Measurements from ENCODE around the gene OSBPL5.
A peak's percentile ranks its signal among the peaks of the same experiment; 100 is the strongest.

Gene OSBPL5

DNA sequence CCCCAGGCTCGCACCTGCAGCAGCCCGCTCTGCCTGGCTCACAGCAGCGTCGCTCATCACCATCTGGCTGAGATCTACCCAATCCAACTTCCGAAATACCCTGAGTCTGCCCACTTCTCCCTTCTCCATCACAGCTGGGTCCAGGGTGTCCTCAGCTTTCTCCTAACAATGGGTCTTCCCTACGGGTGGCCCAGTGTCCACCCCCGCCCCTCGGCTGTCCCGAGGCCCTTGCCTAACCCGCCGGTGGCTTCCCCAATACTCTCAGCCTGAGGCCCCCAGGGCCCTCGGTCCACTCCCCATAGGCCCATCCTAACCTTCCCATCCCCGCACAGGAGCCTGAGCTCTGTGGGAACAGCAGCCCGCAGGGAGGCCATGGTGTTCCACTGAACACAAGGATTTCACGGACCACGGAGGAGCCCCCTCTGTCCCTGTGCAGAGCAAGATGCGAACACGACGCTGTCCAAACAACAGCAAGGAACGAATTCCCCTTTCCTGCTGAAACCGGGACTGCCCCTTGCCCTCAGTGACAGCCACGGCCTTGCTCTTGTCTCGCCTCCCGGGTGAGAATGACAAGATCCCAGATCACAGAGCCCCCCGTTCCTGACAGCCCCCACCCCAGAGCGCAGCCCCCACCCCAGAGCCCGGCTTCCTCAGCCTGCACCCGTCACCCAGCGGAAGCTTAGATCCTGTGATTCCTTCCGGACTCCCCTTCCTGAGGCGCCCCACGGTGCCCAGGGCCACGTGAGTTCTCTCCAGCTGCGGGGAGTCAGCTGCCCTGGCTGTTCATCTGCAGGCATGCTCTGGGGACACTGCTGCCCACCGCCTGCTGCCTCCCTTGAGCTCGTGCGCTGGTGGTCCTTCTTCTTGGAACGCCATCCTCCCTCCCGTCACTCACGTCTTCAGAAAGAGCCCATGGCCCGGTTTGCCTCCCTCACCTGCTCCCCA lies 59.0 kb downstream of the OSBPL5 start:
- no peak for DNase-seq (ENCODE audit: low read depth in 2 of 3, low spot score in 2 of 3)

DNA sequence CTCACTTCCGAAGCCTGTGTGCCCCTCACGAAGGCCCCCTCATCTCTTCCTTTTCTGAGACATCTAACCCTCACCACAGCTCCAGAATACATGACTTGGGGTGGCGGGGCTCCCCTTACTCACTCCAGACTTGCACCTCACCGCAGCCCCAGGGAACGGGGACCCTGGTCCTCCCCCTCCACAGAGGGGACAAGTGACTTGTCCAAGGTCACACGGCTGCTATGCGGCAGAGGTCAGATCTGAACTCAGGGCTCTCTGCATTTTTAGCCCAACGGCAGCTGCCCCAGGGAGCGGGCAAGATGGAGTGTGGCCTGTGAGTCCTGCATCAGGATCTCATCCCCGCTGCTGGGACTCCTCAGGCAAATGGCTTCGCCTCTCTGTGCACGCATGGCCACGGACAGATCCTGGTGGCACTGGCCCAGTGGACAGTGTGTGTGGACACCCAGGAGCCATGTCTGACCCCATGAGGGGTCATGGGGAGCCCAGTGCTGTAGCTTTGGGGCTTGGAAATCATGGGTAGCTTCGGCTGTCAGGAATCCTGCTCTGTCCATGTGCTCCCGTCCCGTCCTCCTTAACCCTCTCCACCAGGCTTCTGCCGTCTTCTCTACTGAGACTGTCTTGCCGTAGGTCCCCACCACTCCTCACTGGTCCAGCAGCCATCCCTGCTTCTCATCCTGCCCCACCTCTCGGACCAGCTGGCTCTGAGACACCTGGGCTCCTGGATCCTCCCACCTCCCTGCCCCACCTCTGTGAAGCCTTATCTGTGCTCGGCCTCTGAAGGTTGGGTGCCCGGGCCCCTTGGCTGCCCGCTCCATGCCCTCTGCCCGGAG lies 59.9 kb downstream of the OSBPL5 start:
- DNase-seq (ENCODE audit: low read depth in 2 of 3, low spot score in 2 of 3) = no peak

DNA sequence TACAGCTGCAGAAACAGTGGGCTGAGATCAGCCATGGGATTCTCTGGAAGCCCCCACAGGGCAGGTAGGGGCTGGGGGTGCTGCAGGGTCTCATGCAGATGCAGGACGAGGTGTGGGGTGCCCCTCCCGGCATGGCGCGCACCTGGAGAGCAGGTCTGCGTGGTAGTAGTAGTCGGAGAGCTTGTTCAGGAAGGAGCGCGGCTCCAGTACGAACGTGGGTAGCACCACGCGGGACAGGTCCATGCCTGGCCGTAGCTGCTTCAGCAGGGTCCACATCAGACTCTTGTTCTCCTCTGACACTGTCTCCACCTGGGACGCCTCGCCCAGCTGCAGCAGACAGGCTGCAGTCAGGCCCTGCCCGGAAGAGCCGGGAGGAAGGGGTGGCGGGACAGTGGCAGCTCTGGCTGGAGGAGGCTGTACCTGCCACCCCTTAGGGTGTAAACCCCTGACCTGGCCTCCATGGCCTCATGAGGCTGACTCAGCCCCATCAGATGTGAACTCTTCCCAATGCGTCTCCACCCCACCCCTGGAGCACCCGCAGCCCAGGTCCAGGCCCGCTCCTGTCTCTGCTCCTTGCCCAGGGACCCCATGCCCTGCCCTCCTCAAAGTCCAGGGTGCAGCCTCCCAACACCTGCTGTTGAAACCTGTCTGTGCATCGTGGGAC lies 60.9 kb downstream of the OSBPL5 start:
- DNase-seq (ENCODE audit: low read depth in 2 of 3, low spot score in 2 of 3) = no peak

DNA sequence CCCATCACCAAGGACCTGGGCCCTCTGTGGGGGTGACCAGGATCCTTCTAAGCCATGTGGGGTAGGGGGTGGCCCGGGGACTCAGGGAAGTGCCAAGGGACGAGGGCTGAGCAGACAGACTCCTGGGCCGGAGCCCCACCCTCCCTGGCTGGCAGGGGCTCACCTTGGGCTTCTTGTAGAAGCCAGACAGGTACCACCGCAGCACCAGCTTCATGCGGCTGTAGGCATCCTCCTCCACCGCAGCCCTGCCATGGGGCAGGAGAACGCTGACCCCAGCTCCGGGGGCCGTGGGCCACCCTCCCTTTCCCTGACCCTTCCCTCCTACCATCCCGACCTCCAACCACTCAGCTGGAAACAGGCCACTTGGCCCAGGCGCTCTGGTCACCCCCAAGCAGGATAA lies 62.0 kb downstream of the OSBPL5 start:
- DNase-seq (ENCODE audit: low read depth in 2 of 3, low spot score in 2 of 3) = no peak

DNA sequence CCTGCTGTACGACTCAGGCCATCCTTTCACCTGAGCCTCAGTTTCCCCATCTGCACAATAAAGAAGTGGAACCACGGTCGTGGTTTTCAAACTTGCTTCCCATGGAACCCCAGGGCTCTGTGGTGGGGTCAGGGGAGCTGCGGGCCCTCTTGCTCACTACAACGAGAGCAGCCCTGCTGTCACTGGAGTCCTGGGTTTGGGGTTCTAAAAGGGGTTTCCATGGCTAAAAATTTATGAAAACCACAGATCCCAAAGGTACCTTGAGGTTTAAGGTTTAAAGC lies 62.5 kb downstream of the OSBPL5 start:
- DNase-seq (ENCODE audit: low read depth in 2 of 3, low spot score in 2 of 3) = no peak

DNA sequence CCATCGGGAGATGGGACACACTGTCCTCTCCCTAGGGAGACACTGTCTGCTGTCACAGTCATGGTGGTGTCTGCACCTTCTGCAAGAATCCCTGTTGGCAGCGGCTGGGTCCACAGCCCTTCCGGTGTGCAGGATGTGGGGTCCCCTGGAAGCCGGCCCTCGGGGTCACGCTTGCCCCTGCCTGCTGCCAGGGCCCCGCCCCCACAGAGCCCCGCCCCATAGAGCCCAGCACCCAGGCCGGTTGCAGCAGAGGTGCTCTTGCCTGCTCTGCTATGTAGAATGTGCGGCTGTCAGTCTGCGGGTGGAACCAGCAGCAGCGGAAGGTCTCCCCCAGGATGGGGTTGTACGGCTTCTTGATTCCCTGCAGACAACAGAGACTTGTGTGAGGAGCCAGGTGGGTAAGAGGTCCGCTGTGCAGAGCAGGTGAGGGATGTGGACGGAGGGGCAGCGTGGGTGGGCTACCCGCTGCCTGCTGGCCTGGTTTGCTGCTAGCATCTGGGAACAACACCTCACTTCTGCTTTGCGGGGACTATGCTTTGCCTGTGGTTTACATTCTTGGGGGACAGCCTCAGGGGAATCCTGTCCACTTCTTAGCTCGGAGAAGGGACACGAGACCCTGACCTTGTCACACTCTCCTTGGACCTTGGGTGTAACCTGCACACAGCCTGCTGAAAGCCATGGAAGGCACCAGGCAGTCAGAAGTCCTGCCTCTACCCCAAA lies 63.0 kb downstream of the OSBPL5 start:
- no peak for DNase-seq (ENCODE audit: low read depth in 2 of 3, low spot score in 2 of 3)

DNA sequence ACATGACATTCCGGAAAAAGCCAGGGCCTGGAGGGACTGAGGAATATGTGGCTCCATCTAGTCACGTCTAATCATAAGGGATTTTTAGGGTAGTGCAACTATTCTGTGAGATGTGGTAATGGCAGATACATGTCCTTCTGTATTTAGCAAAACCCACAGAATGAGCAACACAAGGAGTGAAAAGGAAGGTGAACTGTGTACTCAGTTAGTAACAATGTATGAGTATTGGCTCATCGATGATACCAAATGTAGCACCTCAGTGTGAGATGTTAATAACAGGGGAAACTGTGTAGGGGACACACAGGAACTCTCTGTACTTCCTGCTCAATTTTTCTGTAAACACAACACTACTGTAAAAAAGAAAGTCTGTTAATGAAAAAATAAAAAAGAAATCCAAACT lies 65.9 kb downstream of the OSBPL5 start:
- DNase-seq (ENCODE audit: low read depth in 2 of 3, low spot score in 2 of 3) = no peak

DNA sequence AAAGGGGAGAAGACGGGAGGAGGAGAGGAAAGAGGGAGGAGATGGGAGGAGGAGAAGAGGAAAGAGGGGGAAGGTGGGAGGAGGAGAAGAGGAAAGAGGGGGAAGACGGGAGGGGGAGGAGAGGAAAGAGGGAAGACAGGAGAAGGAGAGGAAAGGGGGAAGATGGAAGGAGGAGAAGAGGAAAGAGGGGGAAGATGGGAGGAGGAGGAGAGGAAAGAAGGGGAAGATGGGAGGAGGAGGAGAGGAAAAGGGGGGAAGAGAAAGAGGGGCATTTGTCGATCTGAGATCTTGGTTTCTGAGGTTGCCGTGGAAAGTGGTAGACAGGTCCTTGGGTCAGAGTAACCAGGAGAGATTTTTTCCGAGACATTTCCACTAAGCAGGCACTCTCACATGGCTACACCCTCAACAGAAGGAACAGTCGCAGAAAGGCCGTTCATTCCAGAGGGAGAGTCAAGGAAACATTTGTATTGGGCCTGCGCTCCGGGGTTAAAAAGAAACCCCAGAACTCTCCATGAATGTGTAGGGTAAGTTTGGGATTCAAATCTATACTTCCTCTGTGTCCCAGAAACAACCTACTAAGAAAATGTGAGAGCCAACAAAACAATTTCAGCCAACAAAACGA lies 68.1 kb downstream of the OSBPL5 start:
- DNase-seq (ENCODE audit: low read depth in 2 of 3, low spot score in 2 of 3) = no peak

DNA sequence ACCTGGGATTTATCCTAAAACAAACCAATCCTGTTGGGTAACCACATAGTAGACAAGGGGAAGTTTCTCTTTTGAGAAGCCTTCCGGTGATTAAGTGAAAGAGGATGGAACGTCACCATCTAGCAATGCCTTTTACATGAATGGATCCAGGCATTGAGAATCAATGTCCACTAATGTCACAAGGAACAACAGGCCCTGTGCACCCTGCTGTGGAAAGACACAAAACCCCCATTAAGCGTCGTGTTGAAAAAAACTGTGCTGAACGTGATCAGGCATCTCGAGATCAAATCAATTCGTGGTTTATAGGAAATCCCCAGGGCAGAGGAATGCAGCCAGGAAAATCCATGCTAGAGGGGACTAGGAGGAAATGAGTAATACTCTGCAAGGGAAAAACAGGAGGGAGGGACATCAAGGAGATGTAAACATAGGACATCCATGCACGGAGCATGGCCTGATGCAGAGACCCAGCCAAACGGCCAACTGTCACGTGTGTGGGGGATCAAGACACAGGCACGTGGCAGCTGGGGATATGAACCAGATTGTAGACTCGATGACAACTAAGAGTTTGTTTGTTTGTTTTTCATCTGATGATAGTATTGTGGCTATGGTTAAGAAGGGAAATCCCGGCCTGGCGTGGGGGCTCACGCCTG lies 69.3 kb downstream of the OSBPL5 start:
- no peak for DNase-seq (ENCODE audit: low read depth in 2 of 3, low spot score in 2 of 3)

DNA sequence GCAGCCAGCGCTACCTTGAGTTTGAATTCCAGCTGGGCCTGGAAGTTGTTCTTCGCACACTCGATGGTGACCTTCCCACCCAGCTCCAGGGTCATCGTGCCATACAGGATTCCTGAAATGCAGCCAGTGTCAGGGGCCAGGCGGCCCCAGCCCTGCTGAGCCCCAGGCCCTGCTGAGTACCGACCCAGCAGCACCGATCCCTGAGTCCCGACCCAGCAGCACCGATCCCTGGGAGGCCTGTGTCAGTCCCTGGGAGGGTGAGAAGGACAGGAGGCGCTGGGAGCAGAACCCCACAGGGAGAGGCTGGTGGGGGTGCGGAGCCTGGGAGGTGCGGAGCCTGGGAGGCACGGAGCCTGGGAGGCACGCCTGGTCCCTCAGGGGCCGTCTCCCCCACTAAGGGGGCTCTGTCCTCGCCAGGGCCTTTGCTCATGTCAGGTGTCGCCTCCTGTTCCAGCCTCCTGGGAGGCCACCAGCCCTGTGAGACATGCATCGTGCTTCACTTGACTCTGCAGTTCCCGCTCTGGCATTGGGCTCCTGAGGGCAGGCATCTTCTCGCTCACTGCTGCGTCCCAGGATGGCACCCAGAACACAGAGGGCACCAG lies 70.8 kb downstream of the OSBPL5 start:
- no peak for DNase-seq (ENCODE audit: low read depth in 2 of 3, low spot score in 2 of 3)

DNA sequence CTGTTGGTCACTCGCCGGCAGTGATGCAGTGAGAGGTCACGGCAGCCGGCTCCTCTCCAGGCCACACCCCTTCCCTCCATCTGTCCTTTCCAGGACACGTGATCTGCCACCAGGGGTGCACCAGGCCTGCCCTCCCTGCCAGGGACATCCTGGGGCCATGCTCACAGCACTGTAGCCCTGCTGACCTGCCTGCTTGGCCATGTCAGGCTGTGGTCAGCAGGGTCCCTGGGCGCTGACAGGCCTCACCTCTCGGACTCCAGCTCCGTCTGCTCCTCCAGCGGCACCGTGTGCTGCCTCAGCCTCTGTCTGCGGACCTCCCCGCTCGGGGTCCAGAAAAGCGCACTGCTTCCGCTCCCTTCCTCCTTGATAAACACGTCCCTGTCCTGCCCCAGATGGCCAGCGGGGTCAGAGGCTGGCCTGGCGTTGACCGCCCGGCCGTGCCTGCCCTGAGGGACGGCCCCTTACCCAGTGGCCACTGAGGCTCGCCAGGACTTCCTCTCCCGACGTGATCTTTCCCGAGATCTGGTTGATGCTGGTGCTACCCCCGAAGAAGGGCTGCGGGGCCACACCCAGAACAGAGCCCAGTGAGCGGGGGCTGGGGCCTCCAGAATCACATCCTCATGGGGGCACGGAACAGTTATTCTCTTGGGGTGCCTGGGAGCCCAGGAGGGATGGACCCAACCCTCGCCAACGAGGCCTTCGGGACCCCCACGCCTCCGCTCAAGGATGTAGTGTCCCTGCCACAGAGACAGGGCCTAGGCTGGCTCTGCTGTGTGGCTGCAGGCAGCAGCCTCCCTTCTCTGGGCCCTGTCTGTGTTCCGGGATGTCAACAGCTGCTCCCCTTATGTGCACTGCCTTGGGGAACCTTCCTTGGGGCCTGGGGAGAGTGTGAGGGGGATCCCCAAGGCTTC lies 71.6 kb downstream of the OSBPL5 start:
- no peak for DNase-seq (ENCODE audit: low read depth in 2 of 3, low spot score in 2 of 3)

DNA sequence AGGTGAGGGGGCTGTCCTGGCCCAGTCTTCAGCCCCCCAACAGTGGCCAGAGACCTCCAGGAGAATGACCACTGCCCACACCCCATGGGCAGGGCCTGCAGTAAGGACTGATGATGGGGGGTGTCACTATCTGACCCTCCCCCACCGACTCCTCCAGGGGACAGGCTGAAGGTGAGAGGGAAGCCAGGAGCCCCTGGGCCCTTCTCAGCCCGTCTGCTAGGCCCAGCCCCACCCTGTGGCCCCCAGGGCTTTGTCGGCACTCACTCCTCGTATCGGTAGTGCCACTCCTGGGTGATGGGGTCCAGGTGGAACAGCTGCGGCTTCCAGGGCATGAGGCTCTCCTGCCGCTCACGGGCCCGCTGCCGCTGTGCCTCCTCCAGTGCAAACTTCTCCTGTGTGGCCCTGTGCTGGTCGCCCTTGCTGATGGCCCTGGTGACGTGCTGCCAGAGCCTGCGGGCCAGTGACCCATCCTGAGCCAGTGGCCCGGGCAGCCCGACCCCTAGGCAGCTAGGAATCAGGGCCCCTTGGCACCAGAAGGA lies 72.4 kb downstream of the OSBPL5 start:
- no peak for DNase-seq (ENCODE audit: low read depth in 2 of 3, low spot score in 2 of 3)

DNA sequence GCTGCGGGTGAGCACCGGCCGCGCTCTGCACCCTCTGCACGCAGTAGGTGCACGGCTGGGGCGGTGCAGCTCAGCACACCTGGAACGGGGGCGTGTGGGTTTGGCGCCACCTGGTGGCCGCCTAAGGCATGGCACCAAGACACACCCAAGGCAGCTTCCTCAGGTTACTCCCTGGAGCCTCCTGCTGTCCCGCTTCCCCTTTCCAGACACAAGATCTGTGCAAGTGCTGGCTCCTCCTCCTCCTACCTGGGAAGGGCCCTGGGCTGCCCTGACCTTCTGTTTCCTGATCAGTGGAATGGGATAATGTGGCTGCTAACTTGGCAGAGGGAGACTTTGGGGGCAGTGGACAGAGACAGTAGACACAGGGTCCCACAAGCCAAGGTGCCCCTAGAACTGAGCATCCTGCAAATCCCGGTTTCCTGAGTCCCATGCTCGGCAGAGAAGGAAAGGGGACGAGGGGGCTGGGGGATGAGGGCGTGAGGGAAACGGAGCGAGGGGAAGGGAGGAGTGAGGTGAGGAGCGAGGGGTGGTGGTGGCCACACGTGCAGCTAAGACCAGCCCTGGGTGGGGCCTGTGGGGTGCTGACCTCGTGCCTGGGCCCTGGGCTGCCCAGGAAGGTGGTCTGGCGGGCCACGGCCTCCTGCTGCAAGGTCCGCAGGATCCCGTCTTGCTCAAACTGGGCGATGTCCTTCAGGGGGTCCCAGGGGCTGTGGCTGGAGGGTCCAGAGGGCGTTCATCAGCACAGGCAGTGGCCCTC lies 73.1 kb downstream of the OSBPL5 start:
- peak; percentile 29 to 57 (median 47) for DNase-seq (ENCODE audit: low read depth in 2 of 3, low spot score in 2 of 3)

DNA sequence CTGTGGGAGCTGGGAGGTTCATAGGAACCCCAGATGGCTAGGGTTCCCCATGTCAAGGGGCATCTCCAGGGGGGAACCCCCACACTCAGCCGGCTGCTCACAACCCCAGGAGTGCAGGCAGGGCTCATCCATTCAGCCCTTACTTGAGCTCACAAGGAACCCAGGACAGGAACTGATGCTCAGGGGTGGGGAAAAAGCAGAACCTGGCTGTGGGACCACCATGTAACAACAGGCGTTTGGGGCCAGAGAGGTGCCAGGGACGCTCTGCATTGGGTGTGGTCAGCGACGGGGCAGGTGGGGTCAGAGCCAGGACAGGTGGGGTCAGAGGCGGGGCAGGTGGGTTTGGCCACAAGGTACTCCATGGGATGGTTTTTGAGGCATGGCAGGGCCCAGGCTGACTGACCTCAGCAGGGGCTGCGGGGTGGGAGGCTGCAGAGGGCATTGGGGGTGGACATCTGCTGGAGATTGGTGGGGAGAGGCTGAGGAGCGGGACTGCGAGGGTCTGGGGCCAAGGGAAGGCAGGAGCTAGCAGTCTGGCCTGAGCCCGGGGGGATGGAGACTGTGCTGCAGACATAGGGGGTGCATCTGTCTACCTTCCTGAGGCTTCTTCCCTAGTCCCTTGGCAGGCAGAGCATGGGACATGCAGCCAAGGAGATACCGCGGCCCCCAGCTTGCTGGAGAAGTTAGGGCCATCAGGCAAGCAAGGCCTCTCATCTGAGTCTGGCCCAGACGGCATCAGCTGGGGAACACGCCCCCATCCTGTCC lies 73.8 kb downstream of the OSBPL5 start:
- no peak for DNase-seq (ENCODE audit: low read depth in 2 of 3, low spot score in 2 of 3)

DNA sequence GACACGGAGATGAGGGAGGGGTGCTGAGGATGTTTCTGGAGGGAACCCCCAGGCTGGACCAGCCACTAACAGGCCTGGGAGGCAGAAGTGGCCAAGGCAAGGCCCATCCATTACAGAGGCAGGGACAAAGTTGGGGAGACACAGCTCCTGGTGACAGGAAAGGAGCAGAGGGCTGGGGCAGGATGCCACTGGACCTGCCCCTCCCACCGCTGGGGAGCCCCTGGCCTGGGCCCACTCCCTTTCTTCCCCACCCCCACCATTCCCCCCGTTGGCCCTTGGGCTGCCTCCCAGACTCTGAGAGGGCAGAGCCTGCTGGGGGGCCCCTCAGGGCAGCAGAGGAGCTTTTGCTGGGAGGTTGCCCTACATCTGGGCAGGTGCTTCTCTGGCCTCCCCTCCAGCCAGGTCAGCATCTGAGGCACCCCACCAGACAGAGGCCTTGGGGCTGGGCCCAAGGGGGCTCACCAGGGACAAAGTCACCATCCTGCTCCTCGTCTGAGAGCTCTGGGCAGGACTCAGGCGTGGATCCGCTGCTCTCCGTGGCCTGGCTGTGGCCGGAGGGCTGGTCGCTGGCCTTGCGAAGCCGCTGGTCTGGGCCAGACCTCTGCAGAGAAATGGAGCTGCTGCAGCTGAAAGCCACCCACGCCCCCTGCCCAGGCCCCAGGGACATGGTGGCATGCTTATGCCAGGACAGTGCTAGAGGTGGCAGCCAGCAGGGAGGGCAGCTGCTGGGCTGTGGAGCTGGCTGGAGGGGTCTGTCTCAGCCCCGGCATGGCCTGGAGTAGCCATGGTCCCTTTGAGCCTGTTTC lies 74.8 kb downstream of the OSBPL5 start:
- no peak for DNase-seq (ENCODE audit: low read depth in 2 of 3, low spot score in 2 of 3)
